AG04450 (cell line): ENCODE data around the gene IL23A. TPM values are rescaled to one million over a fixed set of nuclear protein-coding genes. Genes with fewer than 3 reads are reported as not detected.
"Not testable (repeated sequence)": the region's sequence is repeated elsewhere in the genome, so short reads cannot be mapped to it uniquely, and the experiment has no call there.

ENCODE experiments used
- CTCF ChIA-PET: fragments of 300-600, 350-600 bp; formaldehyde crosslinking; extraction: SDS; loops from one replicate; lab custom pipeline; 2022; ENCODE audit warnings: antibody characterized with exemption, inconsistent platforms; lab: Charles Lee
- POLR2A ChIA-PET: fragments of 350-600 bp; formaldehyde crosslinking; extraction: SDS; loops from one replicate; lab custom pipeline; 2021; ENCODE audit warnings: antibody characterized with exemption, inconsistent platforms; lab: Yijun Ruan, JAX
- DNase-seq: peaks from one replicate; pipeline ENCODE4 v3.0.0-alpha.2; 2011; ENCODE audit warnings: low read depth, low spot score
- H3K27ac ChIP-seq: one replicate; pipeline ENCODE4 v1.5.1; 2012; ENCODE audit warnings: low read depth, low read length, control low read depth
- H3K27me3 ChIP-seq: one replicate; pipeline ENCODE4 v1.6.0; 2012; ENCODE audit warnings: low read length; ENCODE audit not compliant: control insufficient read depth, insufficient read depth
- H3K4me3 ChIP-seq: 2 replicates; pipeline ENCODE4 v1.5.1; 2011; ENCODE audit warnings: mild to moderate bottlenecking, low read depth, low read length, control low read depth
- H3K9me3 ChIP-seq: 2 replicates; pipeline ENCODE4 v1.5.1; 2012; ENCODE audit warnings: low read length; ENCODE audit not compliant: control insufficient read depth, insufficient read depth
- CTCF ChIP-seq: IDR thresholded peaks from 2 replicates; pipeline ENCODE4 v1.5.1; 2011; ENCODE audit warnings: low read depth, low read length, control low read depth, inconsistent platforms
- polyA plus RNA-seq: library from polyadenylated mRNA; depleted of rRNA; stranded (reverse); fragments of >200 nt; gene quantifications from 2 replicates; pipeline ENCODE4 v1.2.3, GENCODE V29; 2011

The IL23A gene
- polyA plus RNA-seq, 1 experiment, result not detected

GRCh38 chr12:56321027-56321426 lies 17.7 kb upstream of the IL23A start:
- POLR2A ChIA-PET, result interaction anchor here (0.6 kb wide), 1 partner anchor 41 kb away, joined by 9 read pairs; no protein-coding TSS in a partner anchor
- no peak for DNase-seq
- CTCF ChIA-PET, result no interaction called here

GRCh38 chr12:56321610-56322009 lies 17.1 kb upstream of the IL23A start:
- H3K27ac ChIP-seq, H3K9me3 ChIP-seq, H3K4me3 ChIP-seq, H3K27me3 ChIP-seq, DNase-seq, CTCF ChIA-PET: not testable (repeated sequence)
- POLR2A ChIA-PET, result interaction anchor here (0.6 to 0.7 kb wide), 2 partner anchors 41 to 100 kb away, joined by 3 to 9 read pairs; no protein-coding TSS in a partner anchor

More at GRCh38 chr12:56321027-56321426, 17.7 kb upstream of the IL23A start:
- H3K9me3 ChIP-seq, result no peaks in the 10 kb centered on the region; the same call in 1 of the 2 replicates
- TF ChIP-seq CTCF, result no peak
- H3K27me3 ChIP-seq, result no peaks in the 10 kb centered on the region
- no peak overlapping the region for H3K4me3 ChIP-seq
- H3K27ac ChIP-seq, result no peak overlapping the region

GRCh38 chr12:56324206-56324605 lies 14.5 kb upstream of the IL23A start:
- no peak for DNase-seq
- Histone ChIP-seq H3K9me3 (no peaks in the 10 kb centered on the region), H3K4me3 (no peak overlapping the region), H3K27me3 (no peaks in the 10 kb centered on the region), H3K27ac (no peak overlapping the region)
- ChIA-PET POLR2A (interaction anchor here (0.9 to 2.2 kb wide), 2 partner anchors 8 to 125 kb away, joined by 3 to 6 read pairs; partner anchors contain the start of gene CNPY2), CTCF (no interaction called here)
- no peak for TF ChIP-seq CTCF

- ChIA-PET POLR2A (interaction anchor here (2.2 kb wide), 1 partner anchor 10 kb away, joined by 6 read pairs; the partner anchor contains the start of gene CNPY2), CTCF (interaction anchor here (1.1 kb wide), 1 partner anchor 138 kb away, joined by 3 read pairs; no protein-coding TSS in a partner anchor)
- H3K27me3 ChIP-seq, result no peaks in the 10 kb centered on the region
- no peaks in the 10 kb centered on the region for H3K9me3 ChIP-seq
- H3K27ac ChIP-seq, result no peak overlapping the region
- no peak for TF ChIP-seq CTCF
- no peak for DNase-seq
- no peak overlapping the region for H3K4me3 ChIP-seq
Observed at GRCh38 chr12:56326126-56326525, 12.6 kb upstream of the IL23A start.

GRCh38 chr12:56326533-56326932 lies 12.2 kb upstream of the IL23A start:
- Histone ChIP-seq H3K27ac (no peak overlapping the region), H3K4me3 (no peak overlapping the region), H3K9me3 (no peaks in the 10 kb centered on the region), H3K27me3 (no peaks in the 10 kb centered on the region)
- DNase-seq, result no peak
- ChIA-PET CTCF (no interaction called here), POLR2A (no interaction called here)
- no peak for TF ChIP-seq CTCF
